Body of pancreas (tissue), 4 donors: Measurements from ENCODE around the gene NFKB1. TPM values are rescaled to one million over a fixed set of nuclear protein-coding genes. Genes with fewer than 3 reads are reported as not detected.

ENCODE experiments used
- ATAC-seq: fragments of 150-250 bp; one replicate; pipeline ENCODE4 v1.9.1; 2016
- DNase-seq, 4 donors: peaks; one replicate each; pipeline ENCODE4 v3.0.0-alpha.2; 2019
- H3K27ac ChIP-seq, 4 donors: fragments of 200-600 bp; sonication (generic); 1 replicate in 3 of 4; 2 replicates in 1 of 4; pipeline versions ENCODE4 v1.5.1 to v1.6.1; 2016 to 2019; ENCODE audit warnings: mild to moderate bottlenecking in 1 of 4, mixed read lengths in 1 of 4, moderate library complexity in 1 of 4
- H3K27me3 ChIP-seq, 2 donors: fragments of 200-600 bp; sonication (generic); one replicate each; pipeline ENCODE4 v1.6.0; 2016; ENCODE audit warnings: mild to moderate bottlenecking in 1 of 2
- H3K36me3 ChIP-seq, 2 donors: fragments of 200-600 bp; sonication (generic); replicated peaks in 1 of 2; 2 replicates each; pipeline ENCODE4 v1.5.1; 2016; ENCODE audit warnings: low read depth in 2 of 2; ENCODE audit not compliant: insufficient read depth in 1 of 2
- H3K4me1 ChIP-seq: fragments of 200-600 bp; sonication (generic); one replicate; pipeline ENCODE4 v1.6.0; 2016
- H3K4me3 ChIP-seq, 2 donors: fragments of 200-600 bp; sonication (generic); 1 replicate in 1 of 2; 2 replicates in 1 of 2; pipeline ENCODE4 v1.5.1; 2016 to 2019
- H3K9me3 ChIP-seq, 3 donors: fragments of 200-600 bp; sonication (generic); 1 replicate in 2 of 3; 2 replicates in 1 of 3; pipeline ENCODE4 v1.5.1; 2016
- POLR2A ChIP-seq, 3 donors: fragments of 450-650 bp; IDR thresholded peaks; one replicate each; pipeline ENCODE4 v1.6.1; 2016; ENCODE audit warnings: antibody characterized with exemption in 3 of 3, mild to moderate bottlenecking in 2 of 3
- WGBS, 2 donors: methylation state at CpG; one replicate each; pipeline ENCODE4 v1.1.5; 2017; 5-methylcytosine and 5-hydroxymethylcytosine counted together
- intact Hi-C: fragments of 100-400 bp; cut with DNase I; formaldehyde crosslinking; loops from one replicate; pipeline ENCODE4 v1.15.1; 2023
- total RNA-seq, 2 donors: library from RNA; depleted of rRNA; stranded (reverse); fragments of >200 nt; gene quantifications; one replicate each; pipeline ENCODE4 v1.1.0, GENCODE V29; 2016
- TF ChIP-seq, protein P1 (sequence below), 7 experiments: fragments of 450-650 bp in 4 of 7; fragments of 200-600 bp in 3 of 7; sonication (generic) in 3 of 7; IDR thresholded peaks; one replicate each; pipeline ENCODE4 v1.5.1; 2016 to 2019; ENCODE audit warnings: antibody characterized with exemption in 7 of 7

The NFKB1 gene
- total RNA-seq, 2 donors from 2014 or later: 14.5 to 20.5 TPM

- intact Hi-C loops: no loop called here
- no peak overlapping the region for H3K27ac ChIP-seq
- H3K27me3 ChIP-seq: no peaks in the 10 kb centered on the region
- no peaks in the 10 kb centered on the region for H3K36me3 ChIP-seq
- no peak overlapping the region for H3K4me3 ChIP-seq
- ATAC-seq (no peak), DNase-seq (no peak)
- WGBS, 2 donors: 36 to 50% methylated on average over 3 of the region's 3 CpGs
- no peaks in the 10 kb centered on the region for H3K4me1 ChIP-seq
- no peak for TF ChIP-seq POLR2A (IDR thresholded peaks at IDR 0.05)
- TF ChIP-seq, protein P1, sequence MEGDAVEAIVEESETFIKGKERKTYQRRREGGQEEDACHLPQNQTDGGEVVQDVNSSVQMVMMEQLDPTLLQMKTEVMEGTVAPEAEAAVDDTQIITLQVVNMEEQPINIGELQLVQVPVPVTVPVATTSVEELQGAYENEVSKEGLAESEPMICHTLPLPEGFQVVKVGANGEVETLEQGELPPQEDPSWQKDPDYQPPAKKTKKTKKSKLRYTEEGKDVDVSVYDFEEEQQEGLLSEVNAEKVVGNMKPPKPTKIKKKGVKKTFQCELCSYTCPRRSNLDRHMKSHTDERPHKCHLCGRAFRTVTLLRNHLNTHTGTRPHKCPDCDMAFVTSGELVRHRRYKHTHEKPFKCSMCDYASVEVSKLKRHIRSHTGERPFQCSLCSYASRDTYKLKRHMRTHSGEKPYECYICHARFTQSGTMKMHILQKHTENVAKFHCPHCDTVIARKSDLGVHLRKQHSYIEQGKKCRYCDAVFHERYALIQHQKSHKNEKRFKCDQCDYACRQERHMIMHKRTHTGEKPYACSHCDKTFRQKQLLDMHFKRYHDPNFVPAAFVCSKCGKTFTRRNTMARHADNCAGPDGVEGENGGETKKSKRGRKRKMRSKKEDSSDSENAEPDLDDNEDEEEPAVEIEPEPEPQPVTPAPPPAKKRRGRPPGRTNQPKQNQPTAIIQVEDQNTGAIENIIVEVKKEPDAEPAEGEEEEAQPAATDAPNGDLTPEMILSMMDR (IDR thresholded peaks at IDR 0.05): no peak
- H3K9me3 ChIP-seq: no peaks in the 10 kb centered on the region
Measured at GRCh38 chr4:102627831-102628523, 126.8 kb downstream of the NFKB1 start.

DNA sequence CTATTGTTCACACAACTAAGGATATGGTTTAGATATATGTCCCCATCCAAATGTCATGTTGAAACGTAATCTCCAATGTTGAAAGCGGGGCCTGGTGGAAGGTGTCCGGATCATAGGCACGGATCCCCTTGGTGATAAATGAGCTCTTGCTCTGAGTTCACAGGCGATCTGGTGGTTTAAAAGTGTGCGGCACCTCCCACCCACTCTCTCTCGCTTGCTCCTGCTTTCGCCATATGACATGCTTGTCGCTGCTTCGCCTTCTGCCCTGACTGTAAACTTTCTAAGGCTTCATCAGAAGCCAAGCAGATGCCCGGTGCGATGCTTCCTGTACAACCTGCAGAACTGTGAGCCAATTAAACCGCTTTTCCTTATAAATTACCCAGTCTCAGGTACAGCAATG is 128.5 kb downstream of the NFKB1 start:
- no peaks in the 10 kb centered on the region for H3K36me3 ChIP-seq
- ATAC-seq (no peak), DNase-seq (no peak)
- H3K9me3 ChIP-seq: no peaks in the 10 kb centered on the region
- 89 to 94% methylated on average over 13 of the region's 13 CpGs for WGBS, 2 donors
- no peak for TF ChIP-seq POLR2A (IDR thresholded peaks at IDR 0.05)
- TF ChIP-seq, protein P1 (IDR thresholded peaks at IDR 0.05): no peak
- H3K27ac ChIP-seq: no peak overlapping the region
- H3K27me3 ChIP-seq: no peaks in the 10 kb centered on the region
- no peak overlapping the region for H3K4me3 ChIP-seq
- no peaks in the 10 kb centered on the region for H3K4me1 ChIP-seq
- intact Hi-C loops: no loop called here

GRCh38 chr4:102631616-102632015 is 130.5 kb downstream of the NFKB1 start:
- no peaks in the 10 kb centered on the region for H3K4me1 ChIP-seq
- H3K27me3 ChIP-seq: no peaks in the 10 kb centered on the region
- H3K27ac ChIP-seq: no peak overlapping the region
- intact Hi-C loops: no loop called here
- H3K9me3 ChIP-seq: no peaks in the 10 kb centered on the region
- 76 to 78% methylated on average over 7 of the region's 7 CpGs for WGBS, 2 donors
- H3K4me3 ChIP-seq: no peak overlapping the region
- DNase-seq (no peak), ATAC-seq (no peak)
- TF ChIP-seq, protein P1 (IDR thresholded peaks at IDR 0.05): no peak
- TF ChIP-seq POLR2A (IDR thresholded peaks at IDR 0.05): no peak
- no peaks in the 10 kb centered on the region for H3K36me3 ChIP-seq

DNA sequence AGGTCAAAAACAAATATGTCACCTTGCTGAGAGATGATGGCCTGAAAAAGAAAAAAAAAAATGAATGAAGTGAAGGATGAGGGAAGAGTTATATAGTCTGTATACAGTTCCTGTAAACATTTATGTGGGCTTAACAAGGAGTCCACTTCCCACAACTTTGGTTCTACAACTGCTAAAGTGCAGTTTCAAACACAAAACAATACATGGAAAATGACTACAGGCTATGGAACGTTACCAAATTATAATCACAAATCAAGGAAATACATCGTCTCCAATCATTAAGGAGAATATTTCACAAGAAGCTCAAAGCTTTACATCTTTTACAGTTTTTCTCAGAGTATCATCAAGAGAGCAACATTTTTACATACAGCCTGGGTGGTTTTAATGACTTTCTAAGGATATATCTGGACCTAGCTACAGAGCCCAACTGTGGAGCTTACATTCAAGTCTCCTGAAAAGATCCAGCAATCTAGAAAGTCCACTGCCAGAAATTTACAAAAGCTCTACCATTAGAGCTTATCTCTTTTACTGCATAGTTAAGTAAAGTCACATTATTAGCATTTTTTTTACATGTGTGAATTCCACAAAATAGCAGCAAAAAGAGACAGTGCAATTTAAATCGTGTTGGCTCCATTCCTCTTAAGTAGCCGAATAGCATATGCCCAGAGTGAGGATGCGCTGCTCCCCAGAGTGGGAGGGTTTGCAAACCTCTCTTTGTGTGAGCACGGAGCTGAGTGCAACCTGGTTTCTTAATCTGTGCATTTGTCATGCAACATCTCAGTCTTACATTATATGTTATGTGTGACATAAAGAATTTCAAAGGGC is 131.3 kb downstream of the NFKB1 start:
- H3K4me1 ChIP-seq: no peaks in the 10 kb centered on the region
- no peaks in the 10 kb centered on the region for H3K27me3 ChIP-seq
- DNase-seq (no peak), ATAC-seq (no peak)
- TF ChIP-seq, protein P1 (IDR thresholded peaks at IDR 0.05): no peak
- TF ChIP-seq POLR2A (IDR thresholded peaks at IDR 0.05): no peak
- no peaks in the 10 kb centered on the region for H3K9me3 ChIP-seq
- H3K4me3 ChIP-seq: no peak overlapping the region
- 50 to 59% methylated on average over 6 of the region's 6 CpGs for WGBS, 2 donors
- no peaks in the 10 kb centered on the region for H3K36me3 ChIP-seq
- intact Hi-C loops: no loop called here
- H3K27ac ChIP-seq: no peak overlapping the region
